ENCODE measurements around the gene ZNF516.
A peak's percentile ranks its signal among the peaks of the same experiment; 100 is the strongest.

ZNF516 gene

DNA sequence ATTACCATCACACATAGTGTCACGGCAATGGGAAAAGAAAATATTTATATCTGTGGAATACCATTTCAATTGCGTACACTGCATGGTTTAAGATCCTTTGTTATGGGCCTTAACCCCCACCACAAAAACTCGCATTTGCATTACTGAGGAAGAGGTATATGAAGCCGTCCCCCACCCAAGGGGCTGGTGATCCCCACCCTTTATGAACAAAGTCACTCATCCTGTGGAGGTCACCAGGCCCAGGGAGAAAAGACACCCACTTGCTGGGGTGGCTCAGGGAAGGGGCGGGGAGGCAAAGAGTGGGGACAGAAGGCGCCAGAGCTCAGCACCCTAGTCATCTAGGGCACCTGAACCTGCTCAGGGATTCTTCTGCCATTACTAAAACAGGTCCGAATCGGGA lies 133.8 kb downstream of the ZNF516 start:
- no peak for DNase-seq

GRCh38 chr18:76359909-76360308 lies 135.1 kb downstream of the ZNF516 start:
- no peak for DNase-seq

- no peak for DNase-seq
Observed at GRCh38 chr18:76358774-76359173, 136.3 kb downstream of the ZNF516 start.

DNA sequence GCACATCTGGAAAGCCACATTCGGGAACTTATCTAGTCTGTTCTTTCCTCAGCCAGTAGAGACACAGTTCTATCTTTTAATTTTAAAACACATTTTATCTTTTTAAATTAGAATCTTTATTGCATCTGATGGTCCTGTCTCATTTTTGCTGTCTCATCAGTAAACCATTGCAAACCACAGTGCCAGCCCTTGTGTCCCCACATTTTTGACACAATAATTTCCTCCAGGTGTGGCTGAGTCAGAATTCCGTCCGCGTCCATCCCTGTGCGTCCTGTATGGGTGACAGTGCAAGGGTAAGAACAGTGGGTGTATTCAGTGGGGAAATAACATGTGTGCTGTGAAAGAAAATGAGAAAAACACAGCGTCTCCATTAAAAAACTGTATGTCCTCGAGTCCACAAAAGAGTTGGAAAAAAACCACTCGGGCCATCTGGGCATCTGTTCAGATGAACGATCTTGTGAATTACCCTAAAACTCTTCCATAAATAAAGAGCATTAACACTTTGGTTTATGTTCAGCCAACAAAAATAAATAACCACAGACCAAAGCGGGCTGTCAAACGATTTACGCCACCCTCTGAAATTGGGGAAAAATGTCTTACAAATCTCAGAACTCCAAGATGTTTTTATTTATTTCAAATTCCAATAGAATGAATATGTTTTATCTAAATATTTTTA lies 137.3 kb downstream of the ZNF516 start:
- no peak for DNase-seq

- DNase-seq: no peak
Observed at GRCh38 chr18:76357174-76357573, 137.9 kb downstream of the ZNF516 start.

DNA sequence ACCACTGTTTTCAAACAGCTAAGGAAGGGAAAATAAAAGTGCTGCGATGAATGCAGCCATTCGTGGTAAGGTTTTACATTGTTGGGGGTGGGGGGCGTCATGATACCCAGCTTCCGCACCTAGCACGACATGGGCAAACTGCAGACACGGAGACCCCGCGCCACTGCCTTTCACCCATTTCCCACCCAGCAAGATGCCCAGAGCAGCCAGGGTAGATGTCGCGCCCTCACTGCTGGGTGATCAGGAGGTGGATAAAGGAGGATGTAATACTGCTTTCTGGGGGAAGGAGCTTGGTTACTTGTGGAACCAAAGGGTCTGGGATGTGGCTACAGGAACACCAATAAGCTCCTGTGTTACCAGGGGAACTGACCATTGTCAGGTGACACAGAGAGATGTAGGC lies 138.4 kb downstream of the ZNF516 start:
- DNase-seq: no peak

GRCh38 chr18:76354348-76354747 lies 140.7 kb downstream of the ZNF516 start:
- peak; percentile 17 for DNase-seq

DNA sequence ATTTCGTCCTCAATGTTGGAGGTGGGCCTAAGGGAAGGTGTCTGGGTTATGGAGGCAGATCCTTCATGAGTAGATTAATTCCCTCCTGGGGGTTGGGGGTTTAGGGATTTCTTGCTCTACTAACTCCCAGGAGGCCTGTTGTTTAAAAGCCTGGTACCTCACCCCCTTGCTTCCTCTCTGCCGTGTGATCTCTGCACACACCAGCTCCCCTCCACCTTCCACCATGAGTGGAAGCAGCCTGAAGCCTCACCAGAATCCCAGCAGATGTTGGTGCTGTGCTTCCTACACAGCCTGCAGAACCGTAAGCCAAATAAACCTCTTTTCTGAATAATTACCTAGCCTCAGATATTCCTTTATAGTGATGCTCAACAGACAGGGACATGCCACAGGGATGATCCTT lies 141.5 kb downstream of the ZNF516 start:
- DNase-seq: no peak

DNA sequence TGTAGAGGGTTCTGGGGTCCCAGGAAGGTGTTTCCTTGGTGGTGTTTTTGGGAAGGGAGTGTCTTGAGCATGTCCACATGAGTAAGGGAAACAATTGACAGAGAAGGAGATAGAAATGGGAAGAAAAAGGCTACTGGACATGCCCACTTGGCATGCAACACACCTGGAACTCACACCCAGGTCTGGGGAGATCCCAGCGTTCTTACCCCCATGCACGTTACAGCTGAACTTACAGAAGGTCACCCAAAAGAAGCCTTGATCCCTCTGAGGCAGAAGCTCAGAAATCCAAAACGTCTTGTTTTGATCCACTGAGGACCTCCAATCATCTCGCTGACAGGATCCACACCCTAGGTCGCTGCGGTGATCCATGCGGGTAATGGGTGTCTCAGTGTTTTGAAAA lies 142.0 kb downstream of the ZNF516 start:
- no peak for DNase-seq

- peak; percentile 98 for DNase-seq
Observed at GRCh38 chr18:76351961-76352581, 143.0 kb downstream of the ZNF516 start.

DNA sequence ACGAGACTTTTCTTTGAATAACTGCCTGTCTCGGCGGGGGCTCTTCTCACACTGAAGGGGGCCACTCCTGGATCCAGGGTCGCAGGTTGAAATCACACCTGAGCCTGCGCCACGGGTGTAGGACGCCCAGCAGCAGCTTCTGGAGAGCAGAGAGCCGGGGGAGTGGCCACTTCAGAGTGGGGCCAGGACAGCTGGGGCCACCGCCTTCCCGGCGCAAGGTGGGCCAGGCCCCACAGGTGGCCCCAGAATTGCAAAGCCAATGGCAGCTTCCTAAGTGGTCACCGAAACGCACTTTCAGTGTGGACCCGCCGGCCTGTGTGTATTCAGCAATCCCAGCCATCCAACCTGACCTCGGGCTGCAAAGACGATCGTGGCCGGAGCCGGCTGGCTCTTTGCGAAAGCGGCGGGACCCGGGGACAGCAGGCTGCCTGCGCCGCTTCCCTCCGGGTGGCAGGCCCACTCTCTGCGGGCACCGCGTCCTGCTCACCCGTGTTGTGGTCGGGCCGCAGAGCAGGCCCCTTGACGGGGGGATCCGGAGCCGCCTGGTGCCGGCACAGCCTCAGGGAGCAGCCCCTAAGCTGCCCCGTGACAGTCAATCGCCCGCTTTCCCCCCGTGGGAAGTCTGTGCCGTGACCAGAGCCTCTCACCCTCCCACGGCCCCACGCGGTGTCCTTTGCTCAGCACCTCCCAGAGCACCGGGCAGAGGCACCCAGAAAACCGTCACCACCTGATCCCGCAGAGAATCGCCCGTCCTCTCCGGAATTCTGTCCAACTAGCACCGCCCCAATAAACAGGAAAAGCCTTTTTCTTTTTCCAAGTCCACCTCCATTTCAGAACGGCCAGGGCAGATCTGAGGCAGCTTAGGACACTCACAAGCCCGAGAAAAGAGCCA lies 144.7 kb downstream of the ZNF516 start:
- peak; percentile 14 for DNase-seq

DNA sequence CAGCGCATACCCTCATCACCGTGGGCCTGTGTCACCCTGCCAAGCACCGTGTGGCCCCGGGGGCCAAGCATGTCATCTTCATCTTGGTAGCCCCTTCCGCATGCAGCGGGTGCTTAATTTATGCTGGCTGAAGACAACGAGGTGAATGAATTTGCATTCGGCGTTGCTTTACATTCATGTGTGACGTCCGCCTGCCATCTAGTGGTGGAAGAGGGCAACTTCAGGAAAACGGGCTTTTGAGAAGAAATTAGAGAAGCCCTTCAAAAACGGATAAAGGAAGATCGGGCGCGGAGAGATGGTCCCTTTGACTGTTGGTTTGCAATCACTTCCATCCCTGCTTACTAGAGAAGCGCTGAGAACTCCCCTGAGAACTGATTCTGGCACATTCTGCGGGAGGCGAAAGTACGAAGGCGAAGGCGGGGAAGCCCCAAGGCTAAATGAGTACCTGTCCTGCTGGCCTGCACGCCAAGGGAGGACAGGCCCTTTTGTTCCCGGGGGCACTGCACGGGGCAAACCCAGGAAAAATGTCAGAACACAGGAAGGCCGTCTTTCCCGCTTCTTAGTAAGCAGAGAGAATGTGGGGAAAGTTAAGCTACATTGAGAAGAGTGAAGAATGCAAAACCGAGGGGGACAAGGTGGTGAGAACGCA lies 145.9 kb downstream of the ZNF516 start:
- peak; percentile 92 for DNase-seq

DNA sequence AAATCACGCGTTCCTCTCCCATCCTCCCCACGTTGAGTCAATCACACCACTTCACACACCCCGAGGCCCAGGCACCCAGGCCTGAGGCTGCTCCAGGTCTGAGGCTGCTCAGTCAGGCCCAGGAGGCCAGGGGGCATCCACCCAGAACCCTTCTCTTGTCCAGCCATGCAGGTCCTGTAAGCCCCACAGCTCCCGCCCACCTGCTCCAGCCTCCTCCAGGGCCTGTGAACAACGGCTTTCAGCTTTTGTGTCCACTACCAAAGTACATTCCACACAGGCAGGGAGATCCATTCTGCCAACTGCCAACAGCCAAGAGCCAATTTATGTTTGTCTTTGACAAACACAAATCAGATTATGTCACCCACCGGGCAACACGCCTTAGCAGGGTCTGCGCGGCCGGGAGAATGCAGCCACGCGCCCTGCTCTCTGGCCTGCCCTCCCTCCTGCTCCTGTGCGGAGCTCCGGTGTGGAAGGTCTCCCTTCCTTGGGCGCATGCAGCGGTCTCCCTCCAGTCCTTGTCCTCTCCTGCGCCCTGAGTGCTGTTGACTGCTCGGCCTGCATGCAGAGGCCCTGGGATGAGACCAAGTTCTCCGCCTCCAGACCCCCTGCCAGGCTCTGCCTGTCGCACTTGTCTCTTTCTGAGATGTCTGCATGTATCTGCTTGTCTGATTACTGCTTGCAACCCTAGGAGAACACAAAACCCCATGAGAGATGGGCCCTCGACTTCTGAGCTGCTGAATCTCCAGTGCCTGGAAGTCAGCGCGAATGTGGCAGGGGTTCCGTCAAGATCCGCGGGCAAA lies 146.6 kb downstream of the ZNF516 start:
- peak; percentile 89 for DNase-seq

DNA sequence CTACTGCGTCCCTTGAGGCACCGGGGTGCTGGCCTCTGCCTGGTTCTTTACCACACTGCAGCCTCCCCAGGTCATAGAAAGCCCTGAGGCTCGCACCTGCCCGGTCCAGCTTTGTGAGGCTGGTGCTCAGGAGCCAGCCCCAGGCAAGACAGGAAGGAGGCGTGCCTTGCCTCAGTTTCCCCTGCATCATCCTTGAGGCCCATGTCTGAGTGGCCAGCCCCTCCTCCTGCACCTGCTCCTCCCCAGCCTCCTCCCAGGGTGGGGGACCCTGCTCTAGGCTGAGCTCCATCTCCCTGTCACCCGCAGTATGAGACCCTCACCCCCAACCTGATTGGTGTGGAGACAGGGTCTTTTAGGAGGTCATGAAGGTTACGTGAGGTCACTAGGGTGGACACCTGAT lies 147.7 kb downstream of the ZNF516 start:
- no peak for DNase-seq

GRCh38 chr18:76346490-76347130 lies 148.4 kb downstream of the ZNF516 start:
- DNase-seq: no peak

GRCh38 chr18:76345901-76346300 lies 149.1 kb downstream of the ZNF516 start:
- DNase-seq: no peak

GRCh38 chr18:76343938-76344569 lies 151.0 kb downstream of the ZNF516 start:
- DNase-seq: no peak

DNA sequence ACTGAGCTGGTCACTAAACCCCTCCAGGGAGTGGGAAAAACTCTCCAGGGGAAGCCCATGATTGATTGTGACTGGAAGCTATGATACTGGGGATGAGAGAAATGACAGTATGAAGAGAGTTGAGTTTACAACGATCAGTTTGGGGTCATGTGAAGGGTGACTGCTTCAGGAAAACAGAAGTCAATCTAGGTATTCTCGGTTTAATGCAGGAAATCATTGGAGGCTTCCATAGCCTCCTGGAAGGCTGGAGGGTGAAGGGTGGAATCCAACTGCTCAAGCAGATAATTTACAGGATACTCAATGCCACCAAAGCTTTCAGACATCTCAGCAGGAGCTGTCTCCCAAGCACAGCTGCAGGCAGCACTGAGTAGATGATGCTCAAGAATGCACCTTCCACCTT lies 154.6 kb downstream of the ZNF516 start:
- no peak for DNase-seq

GRCh38 chr18:76339246-76339620 lies 155.8 kb downstream of the ZNF516 start:
- DNase-seq: no peak

DNA sequence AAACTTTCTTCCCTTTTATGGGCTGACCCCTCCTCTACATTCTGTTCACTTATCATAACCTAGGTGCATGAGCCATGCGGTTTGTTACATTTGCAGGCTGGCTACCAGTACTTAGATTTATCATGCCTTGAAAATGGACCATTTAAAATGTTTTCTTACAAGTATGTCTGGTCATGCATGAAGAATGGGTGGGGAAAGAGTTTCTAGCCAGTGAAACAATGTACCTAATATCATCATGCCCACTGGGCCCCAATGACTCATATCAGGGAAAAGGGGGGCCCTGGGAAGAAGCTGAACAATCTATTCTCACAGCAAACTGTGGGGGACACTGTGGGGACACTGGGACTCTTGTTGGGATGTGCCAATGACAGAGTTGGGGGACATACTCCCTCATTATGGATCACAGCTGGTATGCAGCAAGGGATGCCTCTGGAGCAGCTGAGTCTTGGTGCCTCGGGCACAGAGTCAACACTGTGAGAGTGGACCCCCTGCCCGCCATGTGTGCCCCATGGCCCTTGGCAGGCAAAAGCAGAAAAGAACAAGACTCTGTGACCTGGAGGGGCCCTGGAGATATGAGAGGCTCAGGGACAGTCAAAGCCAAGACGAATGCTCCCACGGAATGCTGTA lies 156.3 kb downstream of the ZNF516 start:
- DNase-seq: no peak

DNA sequence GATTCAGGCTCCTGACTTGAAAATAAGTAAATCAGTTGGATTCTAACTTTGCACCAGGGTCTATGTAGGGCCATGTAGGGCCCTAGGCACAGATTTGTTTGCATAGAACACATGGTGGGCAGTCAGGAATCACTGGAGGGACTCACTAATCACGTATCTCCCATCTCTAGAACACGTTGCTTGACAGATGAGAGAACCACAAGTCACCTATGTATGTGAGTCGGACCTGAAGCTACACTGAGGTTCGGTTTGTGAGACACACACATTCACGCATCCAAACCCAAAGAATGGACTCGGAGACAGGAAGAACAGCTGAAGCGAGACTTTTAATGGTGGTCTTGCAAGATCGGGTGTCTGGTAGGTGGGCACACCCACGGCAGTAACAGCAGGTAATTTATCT lies 157.0 kb downstream of the ZNF516 start:
- no peak for DNase-seq
